ENCODE results near the gene ASMT. TPM values are rescaled to one million over a fixed set of nuclear protein-coding genes. Genes with fewer than 3 reads are reported as not detected.
"Not testable (repeated sequence)": the region's sequence is repeated elsewhere in the genome, so short reads cannot be mapped to it uniquely, and the experiment has no call there.

ASMT gene
- total and polyA plus RNA-seq, 5 donors from 2014 or later = 0.19 to 1.00 (median 0.91) TPM; not detected in 2

GRCh38 chrX:1629244-1629643 is 14.4 kb downstream of the ASMT start:
- no peaks in the 10 kb centered on the region for H3K36me3 ChIP-seq (ENCODE audit: control insufficient read depth, insufficient read depth, low read length)
- peaks cover 0 to 2% (median 0%) of the 10 kb centered on the region in 7 donors for H3K9me3 Mint-ChIP-seq
- no peaks in the 10 kb centered on the region for H3K27me3 ChIP-seq (ENCODE audit: control insufficient read depth, insufficient read depth, low read length)
- ATAC-seq (ENCODE audit: low read depth in 2 of 2) = no peak
- H3K27ac ChIP-seq (ENCODE audit: insufficient read depth, low read length, poor library complexity, severe bottlenecking) = no peak overlapping the region
- H3K9me3 ChIP-seq (ENCODE audit: control insufficient read depth in 2 of 2, low read length in 2 of 2) = no peaks in the 10 kb centered on the region
- no peak overlapping the region for H3K4me3 ChIP-seq (ENCODE audit: low read depth, low read length)
- peaks cover 0 to 4% (median 0%) of the 10 kb centered on the region in 4 donors for H3K4me1 Mint-ChIP-seq
- DNase-seq = no peak
- H3K27me3 Mint-ChIP-seq = peaks cover 5% of the 10 kb centered on the region
- H3K36me3 Mint-ChIP-seq = no peaks in the 10 kb centered on the region
- H3K4me3 Mint-ChIP-seq = no peak overlapping the region
- no peaks in the 10 kb centered on the region for H3K4me1 ChIP-seq (ENCODE audit: control insufficient read depth, insufficient read depth, low read length, poor library complexity, severe bottlenecking)
- H3K27ac Mint-ChIP-seq = no peak overlapping the region

DNA sequence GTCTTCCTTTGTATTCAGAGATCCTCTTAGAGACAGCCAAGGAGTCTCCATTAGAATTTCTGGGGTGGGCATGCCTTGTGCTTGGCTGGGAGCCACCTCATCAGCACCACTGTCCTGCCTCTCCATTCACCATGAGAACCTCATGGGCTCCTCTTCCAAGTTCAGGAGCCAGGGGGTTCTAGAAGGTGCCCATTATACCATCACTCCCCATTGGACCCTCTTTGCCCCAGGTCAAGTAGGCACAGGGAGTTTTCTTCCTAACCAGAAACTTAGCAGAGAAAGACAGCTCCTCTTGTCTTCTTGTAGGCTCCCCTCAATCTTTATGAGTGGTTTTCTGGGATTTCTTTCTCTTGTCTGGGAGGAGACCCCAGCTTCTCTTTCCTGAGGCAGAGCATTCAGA is 31.1 kb downstream of the ASMT start:
- Mint-ChIP-seq H3K36me3 (no peaks in the 10 kb centered on the region), H3K4me3 (no peak overlapping the region), H3K9me3 (peaks cover 0 to 7% (median 0%) of the 10 kb centered on the region in 7 donors), H3K27me3 (peaks cover 17% of the 10 kb centered on the region), H3K4me1 (peaks cover 0 to 3% (median 1%) of the 10 kb centered on the region in 4 donors), H3K27ac (no peak overlapping the region)
- no peak for DNase-seq
- Histone ChIP-seq H3K4me3 (ENCODE audit: low read depth, low read length) (no peak overlapping the region), H3K9me3 (ENCODE audit: control insufficient read depth in 2 of 2, low read length in 2 of 2) (peaks cover 3 to 8% of the 10 kb centered on the region in 2 experiments), H3K27me3 (ENCODE audit: control insufficient read depth, insufficient read depth, low read length) (peaks cover 6% of the 10 kb centered on the region), H3K36me3 (ENCODE audit: control insufficient read depth, insufficient read depth, low read length) (no peaks in the 10 kb centered on the region), H3K27ac (ENCODE audit: insufficient read depth, low read length, poor library complexity, severe bottlenecking) (no peak overlapping the region), H3K4me1 (ENCODE audit: control insufficient read depth, insufficient read depth, low read length, poor library complexity, severe bottlenecking) (no peaks in the 10 kb centered on the region)
- ATAC-seq (ENCODE audit: low read depth in 2 of 2) = no peak

DNA sequence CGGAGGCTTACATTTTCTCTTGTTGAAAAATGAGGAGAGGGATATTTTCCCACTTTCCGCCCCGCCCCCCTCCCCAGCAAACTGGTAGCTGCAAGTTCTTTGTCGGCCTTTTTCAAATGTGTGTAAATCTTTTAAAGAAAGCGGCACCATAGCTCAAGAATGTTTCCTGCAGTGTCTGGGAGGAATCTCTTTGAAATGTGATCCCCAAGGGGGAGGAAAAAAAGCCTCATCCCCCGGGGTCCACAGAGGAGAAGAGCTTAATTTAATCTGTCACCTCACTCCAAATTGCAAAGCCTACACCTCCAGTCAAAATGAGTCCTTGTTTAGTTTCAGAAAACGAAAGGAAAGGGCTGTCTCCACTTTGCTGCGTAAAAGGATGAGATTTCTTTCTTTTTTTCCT is 34.8 kb downstream of the ASMT start:
- Mint-ChIP-seq H3K27ac (no peak overlapping the region), H3K4me1 (peaks cover 5 to 6% (median 5%) of the 10 kb centered on the region in 4 donors), H3K27me3 (peaks cover 7% of the 10 kb centered on the region), H3K4me3 (no peak overlapping the region), H3K9me3 (peaks cover 0 to 7% (median 0%) of the 10 kb centered on the region in 7 donors), H3K36me3 (no peaks in the 10 kb centered on the region)
- H3K27me3 ChIP-seq (ENCODE audit: control insufficient read depth, insufficient read depth, low read length) = peaks cover 5% of the 10 kb centered on the region
- no peak for ATAC-seq (ENCODE audit: low read depth in 2 of 2)
- no peaks in the 10 kb centered on the region for H3K4me1 ChIP-seq (ENCODE audit: control insufficient read depth, insufficient read depth, low read length, poor library complexity, severe bottlenecking)
- no peak for DNase-seq
- H3K9me3 ChIP-seq (ENCODE audit: control insufficient read depth in 2 of 2, low read length in 2 of 2) = peaks cover 3 to 8% of the 10 kb centered on the region in 2 experiments
- H3K36me3 ChIP-seq (ENCODE audit: control insufficient read depth, insufficient read depth, low read length) = no peaks in the 10 kb centered on the region
- H3K4me3 ChIP-seq (ENCODE audit: low read depth, low read length) = no peak overlapping the region
- H3K27ac ChIP-seq (ENCODE audit: insufficient read depth, low read length, poor library complexity, severe bottlenecking) = no peak overlapping the region

GRCh38 chrX:1652011-1652811 is 37.4 kb downstream of the ASMT start:
- not testable (repeated sequence) for ATAC-seq (ENCODE audit: low read depth in 2 of 2); H3K4me3 ChIP-seq (ENCODE audit: low read depth, low read length); H3K4me1 ChIP-seq (ENCODE audit: control insufficient read depth, insufficient read depth, low read length, poor library complexity, severe bottlenecking); H3K9me3 ChIP-seq (ENCODE audit: control insufficient read depth in 2 of 2, low read length in 2 of 2); H3K9me3 Mint-ChIP-seq; H3K27ac ChIP-seq (ENCODE audit: insufficient read depth, low read length, poor library complexity, severe bottlenecking); H3K36me3 Mint-ChIP-seq; H3K27me3 Mint-ChIP-seq; H3K36me3 ChIP-seq (ENCODE audit: control insufficient read depth, insufficient read depth, low read length); H3K27ac Mint-ChIP-seq; H3K27me3 ChIP-seq (ENCODE audit: control insufficient read depth, insufficient read depth, low read length)
- Mint-ChIP-seq H3K4me3 (peak overlapping the region in 1 of 4 donors; percentile 55), H3K4me1 (peaks cover 6 to 15% (median 11%) of the 10 kb centered on the region in 4 donors)
- peak in 2 of 3 donors; percentile 24 to 64 for DNase-seq

- no peaks in the 10 kb centered on the region for H3K27me3 Mint-ChIP-seq
- peak overlapping the region in 2 of 3 donors; percentile 98 for H3K27ac Mint-ChIP-seq
- H3K4me1 Mint-ChIP-seq = peaks cover 22 to 41% (median 28%) of the 10 kb centered on the region in 4 donors
- ATAC-seq (ENCODE audit: low read depth in 2 of 2) (no peak), DNase-seq (no peak)
- Histone ChIP-seq H3K36me3 (ENCODE audit: control insufficient read depth, insufficient read depth, low read length) (no peaks in the 10 kb centered on the region), H3K27me3 (ENCODE audit: control insufficient read depth, insufficient read depth, low read length) (no peaks in the 10 kb centered on the region), H3K9me3 (ENCODE audit: control insufficient read depth in 2 of 2, low read length in 2 of 2) (no peaks in the 10 kb centered on the region), H3K4me1 (ENCODE audit: control insufficient read depth, insufficient read depth, low read length, poor library complexity, severe bottlenecking) (peaks cover 25% of the 10 kb centered on the region), H3K4me3 (ENCODE audit: low read depth, low read length) (no peak overlapping the region), H3K27ac (ENCODE audit: insufficient read depth, low read length, poor library complexity, severe bottlenecking) (peak overlapping the region; percentile 82)
- H3K36me3 Mint-ChIP-seq = peaks cover 5% of the 10 kb centered on the region
- peaks cover 0 to 4% (median 0%) of the 10 kb centered on the region in 7 donors for H3K9me3 Mint-ChIP-seq
- H3K4me3 Mint-ChIP-seq = peak overlapping the region in 3 of 4 donors; percentile 16 to 99 (median 96)
These were observed 41.5 kb downstream of the ASMT start for GRCh38 chrX:1656379-1656778.

GRCh38 chrX:1657367-1658070 is 42.7 kb downstream of the ASMT start:
- Mint-ChIP-seq H3K36me3 (peaks cover 9% of the 10 kb centered on the region), H3K27ac (peak overlapping the region; percentile 96 to 98 (median 98)), H3K27me3 (no peaks in the 10 kb centered on the region), H3K9me3 (peaks cover 0 to 4% (median 0%) of the 10 kb centered on the region in 7 donors), H3K4me1 (peaks cover 17 to 45% (median 27%) of the 10 kb centered on the region in 4 donors), H3K4me3 (peak overlapping the region; percentile 96 to 99 (median 98))
- ATAC-seq (ENCODE audit: low read depth in 2 of 2) (peak; percentile 28 to 86), DNase-seq (peak; percentile 14 to 85 (median 62))
- H3K36me3 ChIP-seq (ENCODE audit: control insufficient read depth, insufficient read depth, low read length) = no peaks in the 10 kb centered on the region
- H3K27ac ChIP-seq (ENCODE audit: insufficient read depth, low read length, poor library complexity, severe bottlenecking) = peak overlapping the region; percentile 82
- H3K27me3 ChIP-seq (ENCODE audit: control insufficient read depth, insufficient read depth, low read length) = no peaks in the 10 kb centered on the region
- peaks cover 25% of the 10 kb centered on the region for H3K4me1 ChIP-seq (ENCODE audit: control insufficient read depth, insufficient read depth, low read length, poor library complexity, severe bottlenecking)
- peak overlapping the region; percentile 91 for H3K4me3 ChIP-seq (ENCODE audit: low read depth, low read length)
- no peaks in the 10 kb centered on the region for H3K9me3 ChIP-seq (ENCODE audit: control insufficient read depth in 2 of 2, low read length in 2 of 2)

DNA sequence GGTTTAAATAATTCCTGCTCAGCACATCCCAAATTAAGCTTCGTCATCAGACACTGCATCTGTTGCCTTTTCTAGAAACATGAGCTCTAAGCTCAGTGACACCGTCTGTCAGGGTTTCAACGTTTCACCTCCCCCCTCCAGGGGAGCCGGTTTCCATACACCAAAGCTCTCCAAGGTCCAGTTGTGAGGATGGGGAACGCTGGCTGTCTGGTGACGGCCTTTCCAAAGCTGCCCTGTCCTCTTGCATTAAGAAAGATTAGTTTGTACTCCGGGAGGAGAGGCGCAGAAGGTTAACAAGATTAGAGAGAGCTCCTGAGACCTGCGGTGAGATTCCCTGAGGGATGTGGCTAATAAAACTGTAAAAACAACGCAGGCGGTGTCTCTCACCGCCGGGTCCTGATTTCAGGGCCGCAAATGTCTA is 43.2 kb downstream of the ASMT start:
- ATAC-seq (ENCODE audit: low read depth in 2 of 2) = peak in 1 of 2 donors; percentile 7
- peaks cover 28% of the 10 kb centered on the region for H3K4me1 ChIP-seq (ENCODE audit: control insufficient read depth, insufficient read depth, low read length, poor library complexity, severe bottlenecking)
- DNase-seq = no peak
- no peaks in the 10 kb centered on the region for H3K27me3 ChIP-seq (ENCODE audit: control insufficient read depth, insufficient read depth, low read length)
- peak overlapping the region; percentile 91 for H3K4me3 ChIP-seq (ENCODE audit: low read depth, low read length)
- Mint-ChIP-seq H3K27me3 (no peaks in the 10 kb centered on the region), H3K4me3 (peak overlapping the region; percentile 96 to 99 (median 98)), H3K36me3 (peaks cover 9% of the 10 kb centered on the region), H3K9me3 (peaks cover 0 to 4% (median 0%) of the 10 kb centered on the region in 7 donors), H3K27ac (peak overlapping the region; percentile 96 to 98 (median 98)), H3K4me1 (peaks cover 17 to 48% (median 28%) of the 10 kb centered on the region in 4 donors)
- no peaks in the 10 kb centered on the region for H3K9me3 ChIP-seq (ENCODE audit: control insufficient read depth in 2 of 2, low read length in 2 of 2)
- peak overlapping the region; percentile 82 for H3K27ac ChIP-seq (ENCODE audit: insufficient read depth, low read length, poor library complexity, severe bottlenecking)
- H3K36me3 ChIP-seq (ENCODE audit: control insufficient read depth, insufficient read depth, low read length) = no peaks in the 10 kb centered on the region
